ENCODE measurements around the gene APOBR. TPM values are rescaled to one million over a fixed set of nuclear protein-coding genes. Genes with fewer than 3 reads are reported as not detected.
A peak's percentile ranks its signal among the peaks of the same experiment; 100 is the strongest.

The APOBR gene
- total and polyA plus RNA-seq, 12 donors = 0.15 to 2.3 (median 0.56) TPM

GRCh38 chr16:28496844-28497243 is 2.4 kb downstream of the APOBR start:
- Histone ChIP-seq H3K36me3 (peaks cover 0 to 20% (median 0%) of the 10 kb centered on the region in 9 donors), H3K27ac (peak overlapping the region in 1 of 10 donors; percentile 99), H3K4me1 (peaks cover 0 to 39% (median 0%) of the 10 kb centered on the region in 9 donors), H3K9me3 (no peaks in the 10 kb centered on the region), H3K4me3 (no peak overlapping the region), H3K27me3 (peaks cover 0 to 6% (median 0%) of the 10 kb centered on the region in 7 donors)
- TF ChIP-seq CTCF (IDR thresholded peaks at IDR 0.05) = no peak
- WGBS, 2 donors = 63 to 66% methylated on average over 19 of the region's 19 CpGs
- DNase-seq (no peak), ATAC-seq (no peak)
- intact Hi-C loops (cut with DNase I) = loop anchor here in 2 of 10 donors (5.0 to 10.0 kb wide), 3 partner anchors 40 to 58 kb away; partner anchors contain the start of genes SGF29 (in 2 of the 2) and NUPR1 (in 1 of the 2)

- 84 to 90% methylated on average over 9 of the region's 9 CpGs for WGBS, 2 donors
Measured at GRCh38 chr16:28497386-28497785, 2.9 kb downstream of the APOBR start.

GRCh38 chr16:28497861-28498599 is 3.6 kb downstream of the APOBR start:
- peaks cover 0 to 16% (median 0%) of the 10 kb centered on the region in 7 donors for H3K27me3 ChIP-seq
- DNase-seq (no peak), ATAC-seq (no peak)
- intact Hi-C loops (cut with DNase I) = loop anchor here in 2 of 10 donors (5.0 to 10.0 kb wide), 3 partner anchors 39 to 57 kb away; partner anchors contain the start of genes SGF29 (in 2 of the 2) and NUPR1 (in 1 of the 2)
- H3K4me3 ChIP-seq = no peak overlapping the region
- 86% methylated on average over 32 to 33 of the region's 33 CpGs for WGBS, 2 donors
- peaks cover 0 to 31% (median 0%) of the 10 kb centered on the region in 9 donors for H3K4me1 ChIP-seq
- no peaks in the 10 kb centered on the region for H3K9me3 ChIP-seq
- no peak overlapping the region for H3K27ac ChIP-seq
- H3K36me3 ChIP-seq = peaks cover 0 to 20% (median 0%) of the 10 kb centered on the region in 9 donors
- no peak for TF ChIP-seq CTCF (IDR thresholded peaks at IDR 0.05)

More at GRCh38 chr16:28497386-28497785, 2.9 kb downstream of the APOBR start:
- no peaks in the 10 kb centered on the region for H3K9me3 ChIP-seq
- no peak for TF ChIP-seq CTCF (IDR thresholded peaks at IDR 0.05)
- peaks cover 0 to 38% (median 0%) of the 10 kb centered on the region in 9 donors for H3K4me1 ChIP-seq
- intact Hi-C loops (cut with DNase I) = loop anchor here in 2 of 10 donors (5.0 to 10.0 kb wide), 3 partner anchors 40 to 57 kb away; partner anchors contain the start of genes SGF29 (in 2 of the 2) and NUPR1 (in 1 of the 2)
- peaks cover 0 to 20% (median 0%) of the 10 kb centered on the region in 9 donors for H3K36me3 ChIP-seq
- H3K27me3 ChIP-seq = peaks cover 0 to 11% (median 0%) of the 10 kb centered on the region in 7 donors
- DNase-seq (no peak), ATAC-seq (no peak)
- H3K27ac ChIP-seq = peak overlapping the region in 1 of 10 donors; percentile 99
- H3K4me3 ChIP-seq = no peak overlapping the region

- H3K27me3 ChIP-seq = peaks cover 0 to 16% (median 0%) of the 10 kb centered on the region in 7 donors
- 88% methylated on average over 15 of the region's 15 CpGs for WGBS, 2 donors
- TF ChIP-seq CTCF (IDR thresholded peaks at IDR 0.05) = no peak
- H3K9me3 ChIP-seq = no peaks in the 10 kb centered on the region
- intact Hi-C loops (cut with DNase I) = loop anchor here in 2 of 10 donors (5.0 to 10.0 kb wide), 3 partner anchors 38 to 56 kb away; partner anchors contain the start of genes SGF29 (in 2 of the 2) and NUPR1 (in 1 of the 2)
- peaks cover 0 to 20% (median 0%) of the 10 kb centered on the region in 9 donors for H3K36me3 ChIP-seq
- ATAC-seq (no peak), DNase-seq (no peak)
- H3K4me1 ChIP-seq = peaks cover 0 to 23% (median 0%) of the 10 kb centered on the region in 9 donors
- no peak overlapping the region for H3K27ac ChIP-seq
- no peak overlapping the region for H3K4me3 ChIP-seq
Measured at GRCh38 chr16:28498666-28499381, 4.4 kb downstream of the APOBR start.
